HG03060 (cell line): ENCODE measurements around the gene ADAMTSL2.
"Not testable (repeated sequence)": the region's sequence is repeated elsewhere in the genome, so short reads cannot be mapped to it uniquely, and the experiment has no call there.

Experiments used
- ATAC-seq: cut with Tn5 transposase; IDR thresholded peaks from one replicate; pipeline ENCODE4 v1.9.1; 2021; ENCODE audit warnings: low read depth, moderate number of reproducible peaks; ENCODE audit not compliant: unreplicated experiment

ADAMTSL2 gene

DNA sequence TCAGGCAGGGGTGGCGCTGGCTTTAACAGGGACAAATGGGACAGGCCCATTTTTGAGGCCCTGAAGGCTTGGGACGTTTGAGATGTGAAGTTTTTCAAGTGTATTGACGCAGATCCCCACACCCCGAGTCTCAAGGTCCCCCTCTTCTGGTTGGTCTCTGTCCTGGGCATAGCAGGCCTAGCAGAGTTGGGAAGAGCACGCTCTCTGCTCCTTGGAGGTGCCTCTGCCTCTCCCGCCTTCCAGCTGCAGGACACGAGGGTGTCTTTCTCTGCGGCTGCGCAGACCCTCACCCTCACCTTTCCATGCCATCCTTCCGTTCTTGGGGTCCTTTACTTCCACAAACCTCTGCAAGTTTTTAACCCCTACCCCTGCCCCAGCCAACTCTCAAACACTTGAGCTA, 18.6 kb downstream of the ADAMTSL2 start:
- ATAC-seq, result no peak

GRCh38 chr9:133553973-133554713, 19.6 kb downstream of the ADAMTSL2 start:
- no peak for ATAC-seq

DNA sequence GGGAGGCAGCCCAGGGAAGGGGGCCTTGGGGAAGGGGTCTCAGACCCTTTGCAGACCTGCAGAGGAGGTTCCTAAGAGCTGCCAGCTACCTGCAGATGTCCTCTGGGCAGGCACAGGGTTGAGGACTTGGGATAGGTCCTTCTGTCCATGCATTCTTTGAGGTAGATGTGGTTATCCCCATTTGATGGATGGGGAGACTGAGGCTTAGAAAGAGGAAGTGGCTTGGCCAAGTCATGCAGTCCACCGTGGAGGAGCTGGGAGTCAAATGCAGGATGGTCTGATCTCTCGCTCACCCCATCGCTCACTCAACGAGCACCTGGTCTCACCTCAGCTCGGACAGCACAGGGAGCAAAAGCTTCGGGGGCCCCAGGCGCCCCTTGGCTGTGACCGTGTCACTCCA, 20.2 kb downstream of the ADAMTSL2 start:
- no peak for ATAC-seq

DNA sequence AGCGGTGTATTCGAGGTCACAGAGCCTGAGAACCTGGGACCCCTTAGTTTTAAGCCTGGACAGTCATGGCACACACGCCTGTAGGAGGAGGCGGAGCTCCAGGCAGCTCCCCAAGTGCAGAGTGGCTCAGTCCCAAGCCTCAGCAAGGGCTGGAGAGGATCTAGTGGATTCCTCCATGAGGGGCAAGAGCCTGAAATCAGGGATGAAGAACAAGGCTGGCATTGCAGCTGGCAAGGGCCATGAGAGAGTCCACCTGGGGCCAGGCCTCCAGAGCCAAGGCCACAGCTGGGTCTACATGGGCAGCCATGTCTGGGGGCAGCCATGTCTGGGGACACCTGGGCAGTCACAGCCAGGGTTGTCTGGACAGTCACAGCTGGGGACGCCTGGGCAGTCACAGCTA, 21.9 kb downstream of the ADAMTSL2 start:
- ATAC-seq, result no peak

GRCh38 chr9:133557581-133557980, 23.1 kb downstream of the ADAMTSL2 start:
- no peak for ATAC-seq

GRCh38 chr9:133558191-133559126, 24.0 kb downstream of the ADAMTSL2 start:
- no peak for ATAC-seq

- no peak for ATAC-seq
Measured at GRCh38 chr9:133560311-133560710, 25.8 kb downstream of the ADAMTSL2 start.

GRCh38 chr9:133560944-133561343, 26.4 kb downstream of the ADAMTSL2 start:
- no peak for ATAC-seq

- no peak for ATAC-seq
Measured at GRCh38 chr9:133561976-133562554, 27.6 kb downstream of the ADAMTSL2 start.

GRCh38 chr9:133562611-133563290, 28.2 kb downstream of the ADAMTSL2 start:
- ATAC-seq, result no peak

DNA sequence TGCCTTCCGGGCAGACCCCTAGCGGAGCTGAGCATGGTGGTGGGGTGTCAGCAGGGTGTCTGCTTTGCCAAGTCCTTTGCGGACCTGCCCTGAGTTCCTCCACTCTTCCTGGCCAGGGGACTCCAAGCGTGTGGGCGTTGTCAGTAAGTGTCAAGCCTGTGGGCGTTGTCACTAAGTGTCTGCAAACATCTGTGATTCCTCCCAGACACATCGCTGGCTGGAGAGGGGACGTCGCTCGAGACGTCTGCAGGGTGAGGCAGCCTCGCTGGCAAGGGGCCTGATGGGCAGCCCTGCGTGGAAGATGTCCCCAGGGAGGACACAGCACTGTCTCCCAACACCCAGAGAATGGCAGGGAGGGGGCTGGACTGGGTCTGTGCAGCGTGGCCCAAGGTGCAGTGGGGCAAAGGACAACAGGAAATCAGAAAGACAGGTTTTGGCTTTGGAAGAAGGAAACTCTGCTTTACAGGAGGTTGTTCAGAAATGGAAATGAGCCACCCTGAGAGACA, 28.8 kb downstream of the ADAMTSL2 start:
- ATAC-seq, result no peak

- not testable (repeated sequence) for ATAC-seq
Measured at GRCh38 chr9:133563814-133564213, 29.3 kb downstream of the ADAMTSL2 start.

DNA sequence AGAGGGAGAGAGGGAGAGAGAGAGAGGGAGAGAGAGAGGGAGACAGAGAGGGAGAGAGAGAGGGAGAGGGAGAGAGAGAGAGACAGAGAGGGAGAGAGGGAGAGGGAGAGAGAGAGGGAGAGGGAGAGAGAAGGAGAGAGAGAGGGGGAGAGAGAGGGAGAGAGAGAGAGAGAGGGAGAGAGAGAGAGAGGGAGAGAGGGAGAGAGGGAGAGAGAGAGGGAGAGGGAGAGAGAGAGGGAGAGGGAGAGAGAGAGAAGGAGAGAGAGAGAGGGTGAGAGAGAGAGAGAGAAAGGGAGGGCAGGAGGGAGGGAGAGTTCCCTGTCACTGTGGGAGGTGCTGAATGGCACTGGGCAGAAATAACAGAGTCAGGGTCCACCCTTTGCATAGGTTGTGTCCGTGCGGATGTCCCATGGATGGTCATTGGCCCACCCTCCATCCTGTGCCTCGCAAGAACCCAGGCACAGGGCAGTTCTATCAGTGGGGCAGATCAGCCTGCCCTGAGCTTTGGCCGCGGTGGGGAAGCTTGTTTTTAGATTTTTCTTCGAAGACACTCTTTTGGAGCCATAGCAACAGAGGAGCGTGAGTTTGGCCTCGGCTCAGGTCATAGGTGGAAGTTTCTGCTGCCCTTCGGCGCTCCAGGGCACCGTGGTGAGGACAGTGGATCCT, 30.1 kb downstream of the ADAMTSL2 start:
- ATAC-seq, result no peak

- ATAC-seq, result no peak
Measured at GRCh38 chr9:133566382-133566781, 31.9 kb downstream of the ADAMTSL2 start.

DNA sequence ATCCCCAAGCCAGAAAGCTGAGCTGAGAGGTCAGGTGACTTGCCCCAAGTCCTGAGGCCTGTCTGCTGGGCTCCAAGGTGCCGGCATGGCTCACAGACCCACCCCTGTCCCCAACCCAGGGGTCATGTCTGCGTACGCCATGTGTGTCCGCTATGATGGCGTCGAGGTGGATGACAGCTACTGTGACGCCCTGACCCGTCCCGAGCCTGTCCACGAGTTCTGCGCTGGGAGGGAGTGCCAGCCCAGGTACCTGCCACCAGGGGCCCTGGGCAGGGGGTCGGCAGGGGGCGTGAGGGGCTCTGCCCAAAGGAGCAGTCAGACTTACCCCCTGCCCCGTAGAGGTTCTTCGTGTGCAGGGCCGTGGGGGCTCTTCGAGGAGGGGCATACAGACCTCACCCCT, 32.3 kb downstream of the ADAMTSL2 start:
- no peak for ATAC-seq

GRCh38 chr9:133568186-133568585, 33.7 kb downstream of the ADAMTSL2 start:
- ATAC-seq, result no peak

- ATAC-seq, result no peak
Measured at GRCh38 chr9:133569121-133569785, 34.7 kb downstream of the ADAMTSL2 start.

DNA sequence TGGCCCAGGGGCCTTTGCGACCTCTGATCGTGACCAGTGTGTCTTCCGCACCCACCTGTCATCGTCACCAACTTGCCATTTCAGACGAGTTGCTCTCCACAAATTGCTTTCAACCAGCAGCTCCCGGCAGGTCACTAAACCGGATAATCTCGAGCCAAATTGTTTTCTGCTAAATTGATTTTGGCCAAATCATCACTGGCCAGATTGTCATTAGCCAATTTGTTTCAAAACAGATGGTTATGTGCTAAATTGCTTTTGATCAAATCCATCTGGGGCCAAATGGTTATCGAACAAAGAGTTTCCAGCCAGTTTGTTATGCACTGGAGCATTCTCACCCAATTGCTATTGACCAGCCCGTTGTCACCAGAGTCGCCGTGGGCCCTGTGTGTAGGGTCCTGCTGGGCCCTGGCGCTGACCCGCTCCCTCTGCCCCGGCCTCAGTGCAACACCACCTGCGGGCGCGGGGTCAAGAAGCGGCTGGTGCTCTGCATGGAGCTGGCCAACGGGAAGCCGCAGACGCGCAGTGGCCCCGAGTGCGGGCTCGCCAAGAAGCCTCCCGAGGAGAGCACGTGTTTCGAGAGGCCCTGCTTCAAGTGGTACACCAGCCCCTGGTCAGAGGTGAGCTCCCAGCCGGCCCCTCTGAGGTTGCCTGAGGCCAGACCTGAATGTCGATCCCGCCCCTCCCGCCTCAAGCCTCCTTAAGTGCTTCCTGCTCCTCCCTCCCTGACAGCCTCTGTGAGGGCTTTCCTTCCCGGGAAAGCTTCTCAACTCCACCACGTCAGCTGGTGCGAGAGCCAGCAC, 35.6 kb downstream of the ADAMTSL2 start:
- ATAC-seq, result no peak

DNA sequence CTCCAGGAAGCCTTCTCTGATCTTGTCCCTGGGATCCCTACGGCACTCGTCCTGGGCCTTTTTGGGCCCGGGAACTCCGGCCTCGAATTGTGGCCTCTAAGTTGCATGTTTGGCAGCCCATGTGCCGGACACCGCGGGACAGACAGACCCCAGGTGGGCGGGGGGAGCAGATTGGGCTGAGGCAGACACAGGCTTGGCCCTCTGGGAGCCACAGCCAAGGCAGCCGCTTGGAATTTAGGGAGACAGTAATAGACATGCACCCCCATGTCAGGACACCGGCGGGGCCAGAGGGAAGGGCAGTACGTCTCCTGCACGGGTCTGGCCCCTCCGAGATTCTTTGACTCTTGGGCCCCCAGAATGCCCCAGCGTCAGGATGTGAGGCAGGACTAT, 36.2 kb downstream of the ADAMTSL2 start:
- ATAC-seq, result no peak
